Aorta (tissue), 5 donors: Measurements from ENCODE around the gene ANKS1B. TPM values are rescaled to one million over a fixed set of nuclear protein-coding genes. Genes with fewer than 3 reads are reported as not detected.

Experiments used
- ATAC-seq: fragments of 200-7000 bp; cut with Tn5 transposase; one replicate; pipeline ENCODE4 v1.9.1; 2022; ENCODE audit warnings: moderate library complexity; ENCODE audit not compliant: low FRiP score
- DNase-seq, 2 donors: peaks; one replicate each; pipeline ENCODE4 v3.0.0-alpha.2; 2020
- H3K27ac ChIP-seq, 2 donors: one replicate each; pipeline ENCODE4 v1.5.1; 2013; ENCODE audit warnings: low read length in 2 of 2, mild to moderate bottlenecking in 2 of 2, moderate library complexity in 2 of 2, control low read depth in 1 of 2, inconsistent platforms in 1 of 2, low read depth in 1 of 2
- H3K27me3 ChIP-seq, 2 donors: one replicate each; pipeline ENCODE4 v1.6.1; 2013; ENCODE audit warnings: control low read depth in 1 of 2, low read length in 1 of 2, mild to moderate bottlenecking in 1 of 2, moderate library complexity in 1 of 2; ENCODE audit not compliant: insufficient read depth in 2 of 2, control insufficient read depth in 1 of 2
- H3K36me3 ChIP-seq, 2 donors: one replicate each; pipeline ENCODE4 v1.6.1; 2013; ENCODE audit warnings: control low read depth in 1 of 2, low read length in 1 of 2, mild to moderate bottlenecking in 1 of 2; ENCODE audit not compliant: insufficient read depth in 2 of 2, control insufficient read depth in 1 of 2
- H3K4me1 ChIP-seq, 2 donors: one replicate each; pipeline ENCODE4 v1.6.1; 2013; ENCODE audit warnings: low read length in 2 of 2, control low read depth in 1 of 2, mild to moderate bottlenecking in 1 of 2, moderate library complexity in 1 of 2; ENCODE audit not compliant: insufficient read depth in 2 of 2, control insufficient read depth in 1 of 2
- H3K4me3 ChIP-seq, 2 donors: one replicate each; pipeline ENCODE4 v1.5.1; 2013; ENCODE audit warnings: low read length in 2 of 2, control low read depth in 1 of 2, mild to moderate bottlenecking in 1 of 2
- H3K9me3 ChIP-seq: one replicate; pipeline ENCODE4 v1.6.1; 2013; ENCODE audit warnings: mild to moderate bottlenecking, low read length; ENCODE audit not compliant: control insufficient read depth
- WGBS, 2 donors: extraction: QIAGEN DNeasy Blood & Tissue Kit; methylation state at CpG; one replicate each; pipeline ENCODE4 v1.1.7; 2013; 5-methylcytosine and 5-hydroxymethylcytosine counted together
- intact Hi-C, 2 donors: fragments of 100-400 bp; cut with DNase I; formaldehyde crosslinking; loops; one replicate each; pipeline versions ENCODE4 v1.14.2 to v1.15.0; 2022
- polyA plus RNA-seq, 2 donors: library from polyadenylated mRNA; stranded (reverse); fragments of 200-250 nt; gene quantifications; one replicate each; pipeline ENCODE4 v1.2.3, GENCODE V29; 2013
- total RNA-seq, 2 donors: library from RNA; stranded (reverse); fragmentation: NEBNext Ultra II Directional; extraction: Animal tissue kit (Norgen Biotek cat#: 25700); gene quantifications; one replicate each; pipeline ENCODE4 v1.2.1, GENCODE V29; 2021
- donor health status: healthy with polysubstance abuse.
- donor health status: Bipolar disorder and iron deficiency.
- donor health status: DM: no; HTN: no; CAD: no.
- donor health status: DM: no; HTN: no; CAD: no.
- donor health status: DM: yes; HTN: yes; CAD: no.

Gene ANKS1B
- total and polyA plus RNA-seq, 4 donors = 3.0 to 37.0 (median 17.8) TPM

GRCh38 chr12:99707883-99708282, 276.9 kb downstream of the ANKS1B start:
- Histone ChIP-seq H3K27ac (no peak overlapping the region), H3K27me3 (no peaks in the 10 kb centered on the region), H3K4me1 (peaks cover 0 to 2% of the 10 kb centered on the region in 2 donors), H3K36me3 (no peaks in the 10 kb centered on the region), H3K4me3 (no peak overlapping the region), H3K9me3 (no peaks in the 10 kb centered on the region)
- ATAC-seq (no peak), DNase-seq (no peak)
- intact Hi-C loops = no loop called here
- WGBS, 2 donors = 88 to 94% methylated on average over 2 of the region's 2 CpGs

- Histone ChIP-seq H3K27me3 (no peaks in the 10 kb centered on the region), H3K27ac (no peak overlapping the region), H3K4me1 (peaks cover 0 to 2% of the 10 kb centered on the region in 2 donors), H3K9me3 (no peaks in the 10 kb centered on the region), H3K4me3 (no peak overlapping the region), H3K36me3 (no peaks in the 10 kb centered on the region)
- 91 to 93% methylated on average over 6 of the region's 6 CpGs for WGBS, 2 donors
- DNase-seq (no peak), ATAC-seq (no peak)
- intact Hi-C loops = no loop called here
Measured at GRCh38 chr12:99706736-99707473, 277.8 kb downstream of the ANKS1B start.

- ATAC-seq (no peak), DNase-seq (no peak)
- Histone ChIP-seq H3K27me3 (no peaks in the 10 kb centered on the region), H3K27ac (no peak overlapping the region), H3K9me3 (no peaks in the 10 kb centered on the region), H3K4me3 (no peak overlapping the region), H3K36me3 (no peaks in the 10 kb centered on the region), H3K4me1 (peaks cover 0 to 2% of the 10 kb centered on the region in 2 donors)
- intact Hi-C loops = no loop called here
Measured at GRCh38 chr12:99704458-99704857, 280.3 kb downstream of the ANKS1B start.

GRCh38 chr12:99704036-99704435, 280.7 kb downstream of the ANKS1B start:
- no peak overlapping the region for H3K4me3 ChIP-seq
- intact Hi-C loops = no loop called here
- no peak for DNase-seq
- no peaks in the 10 kb centered on the region for H3K27me3 ChIP-seq
- no peak overlapping the region for H3K27ac ChIP-seq
- 70 to 96% methylated on average over 1 of the region's 1 CpG for whole genome bisulfite sequencing, 2 donors
- no peak for ATAC-seq
- H3K4me1 ChIP-seq = peaks cover 0 to 2% of the 10 kb centered on the region in 2 donors
- no peaks in the 10 kb centered on the region for H3K9me3 ChIP-seq
- H3K36me3 ChIP-seq = no peaks in the 10 kb centered on the region

GRCh38 chr12:99700032-99700431, 284.7 kb downstream of the ANKS1B start:
- H3K27me3 ChIP-seq = no peaks in the 10 kb centered on the region
- DNase-seq (no peak), ATAC-seq (no peak)
- H3K27ac ChIP-seq = no peak overlapping the region
- no peak overlapping the region for H3K4me3 ChIP-seq
- intact Hi-C loops = no loop called here
- H3K9me3 ChIP-seq = no peaks in the 10 kb centered on the region
- peaks cover 0 to 2% of the 10 kb centered on the region in 2 donors for H3K4me1 ChIP-seq
- H3K36me3 ChIP-seq = no peaks in the 10 kb centered on the region

GRCh38 chr12:99695050-99695449, 289.7 kb downstream of the ANKS1B start:
- ATAC-seq = no peak

GRCh38 chr12:99686142-99686541, 298.6 kb downstream of the ANKS1B start:
- H3K27me3 ChIP-seq = no peaks in the 10 kb centered on the region
- WGBS, 2 donors = 83 to 91% methylated on average over 1 of the region's 1 CpG
- peaks cover 2% of the 10 kb centered on the region for H3K9me3 ChIP-seq
- peaks cover 0 to 3% of the 10 kb centered on the region in 2 donors for H3K36me3 ChIP-seq
- DNase-seq (no peak), ATAC-seq (no peak)
- intact Hi-C loops = no loop called here
- H3K4me3 ChIP-seq = no peak overlapping the region
- no peak overlapping the region for H3K27ac ChIP-seq
- H3K4me1 ChIP-seq = no peaks in the 10 kb centered on the region

More at GRCh38 chr12:99695050-99695449, 289.7 kb downstream of the ANKS1B start:
- Histone ChIP-seq H3K27ac (no peak overlapping the region), H3K9me3 (peaks cover 2% of the 10 kb centered on the region), H3K4me1 (no peaks in the 10 kb centered on the region), H3K27me3 (no peaks in the 10 kb centered on the region), H3K36me3 (no peaks in the 10 kb centered on the region), H3K4me3 (no peak overlapping the region)
- intact Hi-C loops = no loop called here
- no peak for DNase-seq
- WGBS, 2 donors = 54 to 65% methylated on average over 2 of the region's 2 CpGs

- ATAC-seq = no peak
- DNase-seq = no peak
- Histone ChIP-seq H3K9me3 (no peaks in the 10 kb centered on the region), H3K4me3 (no peak overlapping the region), H3K36me3 (no peaks in the 10 kb centered on the region), H3K27ac (no peak overlapping the region), H3K27me3 (no peaks in the 10 kb centered on the region), H3K4me1 (no peaks in the 10 kb centered on the region)
- 78 to 88% methylated on average over 4 of the region's 4 CpGs for WGBS, 2 donors
- intact Hi-C loops = no loop called here
Measured at GRCh38 chr12:99680276-99680675, 304.5 kb downstream of the ANKS1B start.

- 53 to 72% methylated on average over 1 of the region's 1 CpG for WGBS, 2 donors
- H3K4me1 ChIP-seq = no peaks in the 10 kb centered on the region
- intact Hi-C loops = loop anchor here in 1 of 2 donors (10.0 kb wide), 1 partner anchor 74 kb away; no protein-coding TSS in a partner anchor
- no peak for ATAC-seq
- H3K36me3 ChIP-seq = no peaks in the 10 kb centered on the region
- no peaks in the 10 kb centered on the region for H3K9me3 ChIP-seq
- H3K27me3 ChIP-seq = no peaks in the 10 kb centered on the region
- no peak for DNase-seq
- no peak overlapping the region for H3K4me3 ChIP-seq
- no peak overlapping the region for H3K27ac ChIP-seq
Measured at GRCh38 chr12:99670635-99671034, 314.1 kb downstream of the ANKS1B start.
